ENCODE measurements around the gene LMF1. TPM values are rescaled to one million over a fixed set of nuclear protein-coding genes. Genes with fewer than 3 reads are reported as not detected.

LMF1 gene
- total and polyA plus RNA-seq, 7 experiments from 2014 or later: 10.6 to 63.1 (median 41.3) TPM

DNA sequence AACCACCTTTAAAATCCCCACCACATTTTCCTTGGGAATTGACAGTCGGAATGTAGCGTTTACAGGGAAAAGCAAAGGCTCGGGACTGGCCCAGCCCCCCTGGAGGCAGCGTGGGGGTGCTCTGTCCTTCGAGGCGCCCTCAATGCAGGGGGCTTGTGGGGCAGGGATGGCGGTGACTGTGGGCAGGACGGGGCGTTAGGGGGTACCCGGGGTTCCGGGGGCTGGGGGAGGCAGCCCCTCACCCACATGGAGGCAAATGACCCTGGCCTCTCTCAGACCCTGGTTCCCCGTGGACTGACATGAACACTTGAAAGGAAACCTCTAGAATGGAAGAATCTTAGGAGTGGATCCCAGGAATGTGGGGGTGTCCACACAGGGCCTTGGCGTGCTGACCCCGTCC, 91.9 kb downstream of the LMF1 start:
- Histone ChIP-seq H3K27ac (ENCODE audit: low read depth, low read length) (no peak overlapping the region), H3K36me3 (ENCODE audit: control insufficient read depth in 2 of 3, insufficient read depth in 3 of 3, low read length in 3 of 3) (peaks cover 0 to 29% (median 0%) of the 10 kb centered on the region in 3 experiments), H3K4me3 (ENCODE audit: low read length) (no peak overlapping the region), H3K9me3 (ENCODE audit: control insufficient read depth in 2 of 3, low read length in 3 of 3) (peaks cover 0 to under 1% (median 0%) of the 10 kb centered on the region in 3 experiments), H3K27me3 (ENCODE audit: control insufficient read depth in 2 of 2, insufficient read depth in 2 of 2, low read length in 2 of 2) (no peaks in the 10 kb centered on the region), H3K4me1 (ENCODE audit: control insufficient read depth in 2 of 2, insufficient read depth in 2 of 2, low read length in 2 of 2) (no peaks in the 10 kb centered on the region)
- Mint-ChIP-seq H3K27me3 (no peaks in the 10 kb centered on the region), H3K36me3 (peaks cover 0 to 18% (median 5%) of the 10 kb centered on the region in 5 donors), H3K4me1 (peaks cover 0 to 2% (median 0%) of the 10 kb centered on the region in 7 donors), H3K27ac (no peak overlapping the region), H3K4me3 (no peak overlapping the region), H3K9me3 (peaks cover 0 to 7% (median 0%) of the 10 kb centered on the region in 11 donors)
- ATAC-seq (no peak), DNase-seq (no peak)
- CTCF ChIA-PET: no interaction called here
- POLR2A ChIA-PET: no interaction called here
- intact Hi-C loops (cut with micrococcal nuclease): no loop called here

DNA sequence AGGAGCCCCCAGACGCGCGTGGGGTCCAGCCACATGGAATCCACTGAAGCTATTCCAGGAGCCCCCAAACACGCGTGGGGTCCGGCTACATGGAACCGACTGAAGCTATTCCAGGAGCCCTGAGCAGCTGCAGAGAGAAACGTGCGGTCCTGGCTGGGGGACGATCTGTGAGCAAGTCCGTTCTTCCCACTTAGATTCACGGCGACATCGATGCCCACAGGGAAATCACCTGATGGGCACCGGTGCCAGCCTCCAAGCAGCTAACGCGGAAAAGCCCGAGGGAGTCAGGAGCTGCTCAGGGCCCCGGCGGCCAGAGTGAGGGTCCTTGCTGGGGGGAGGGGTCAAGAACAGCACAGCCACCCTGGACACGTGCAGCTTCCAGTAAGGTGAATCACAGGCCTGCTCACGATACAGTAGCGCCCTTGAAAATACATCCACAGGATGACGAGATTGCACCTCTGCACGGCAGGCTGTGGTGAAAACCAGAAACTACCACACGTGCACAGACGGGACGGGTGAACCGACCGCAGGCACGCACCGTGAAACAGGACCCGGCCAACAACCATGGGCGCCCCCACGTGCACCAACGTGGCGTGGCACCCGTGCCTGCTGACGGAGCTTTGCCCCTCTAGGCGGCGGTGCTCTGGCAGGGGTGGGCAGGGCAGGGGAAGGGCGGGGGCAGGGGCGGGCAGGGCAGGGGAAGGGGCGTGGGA, 92.6 kb downstream of the LMF1 start:
- peaks cover 0 to 23% (median 5%) of the 10 kb centered on the region in 5 donors for H3K36me3 Mint-ChIP-seq
- no peak for ATAC-seq

DNA sequence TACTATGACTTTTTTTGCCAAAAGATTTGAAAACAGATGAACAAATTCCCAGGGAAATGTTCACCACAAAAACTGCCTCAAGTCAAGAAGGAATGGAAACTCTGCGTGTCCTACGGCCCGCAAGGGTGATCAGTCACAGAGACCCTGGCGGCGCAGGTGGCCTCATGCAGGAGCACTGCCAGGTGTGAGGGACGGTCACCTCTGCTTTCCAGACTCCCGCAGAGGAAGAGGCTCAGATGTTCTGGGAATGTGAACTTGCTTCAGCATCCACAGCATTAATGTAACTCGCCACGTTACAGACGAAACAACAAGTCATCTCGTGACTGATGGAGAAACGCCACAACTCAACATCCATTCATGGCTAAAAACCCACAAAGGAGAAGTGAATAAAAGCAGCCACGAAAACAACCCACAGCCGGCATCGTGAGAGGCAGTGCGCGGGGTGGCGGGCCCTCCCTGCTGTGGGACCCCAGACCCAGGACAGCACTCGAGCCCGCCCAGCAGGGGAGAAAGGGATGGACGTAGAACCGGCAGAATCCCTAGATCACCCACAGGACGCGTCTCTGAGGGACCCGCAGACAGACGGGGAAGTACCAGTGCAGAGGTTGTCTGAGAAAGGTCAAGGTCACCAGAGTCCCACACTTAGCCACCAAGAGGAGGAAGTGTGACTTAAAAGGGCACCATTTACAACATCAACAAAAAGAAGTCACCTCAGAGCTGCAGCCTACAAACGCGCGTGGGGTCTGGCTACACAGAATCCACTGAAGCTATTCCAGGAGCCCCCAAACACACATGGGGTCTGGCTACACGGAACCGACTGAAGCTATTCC, 93.3 kb downstream of the LMF1 start:
- Histone ChIP-seq H3K27me3 (ENCODE audit: control insufficient read depth in 2 of 2, insufficient read depth in 2 of 2, low read length in 2 of 2) (no peaks in the 10 kb centered on the region), H3K4me3 (ENCODE audit: low read length) (no peak overlapping the region)
- DNase-seq: no peak

More for the DNA sequence above, 92.6 kb downstream of the LMF1 start:
- Mint-ChIP-seq H3K27me3 (no peaks in the 10 kb centered on the region), H3K4me3 (no peak overlapping the region), H3K9me3 (peaks cover 0 to 7% (median 0%) of the 10 kb centered on the region in 11 donors), H3K27ac (no peak overlapping the region), H3K4me1 (peaks cover 0 to 2% (median 0%) of the 10 kb centered on the region in 7 donors)
- H3K27ac ChIP-seq (ENCODE audit: low read depth, low read length): no peak overlapping the region
- POLR2A ChIA-PET: no interaction called here
- no peaks in the 10 kb centered on the region for H3K4me1 ChIP-seq (ENCODE audit: control insufficient read depth in 2 of 2, insufficient read depth in 2 of 2, low read length in 2 of 2)
- H3K27me3 ChIP-seq (ENCODE audit: control insufficient read depth in 2 of 2, insufficient read depth in 2 of 2, low read length in 2 of 2): no peaks in the 10 kb centered on the region
- H3K4me3 ChIP-seq (ENCODE audit: low read length): no peak overlapping the region
- intact Hi-C loops (cut with micrococcal nuclease): no loop called here
- peak in 1 of 9 donors; percentile 8 for DNase-seq
- H3K36me3 ChIP-seq (ENCODE audit: control insufficient read depth in 2 of 3, insufficient read depth in 3 of 3, low read length in 3 of 3): peaks cover 0 to 36% (median 0%) of the 10 kb centered on the region in 3 experiments
- no peaks in the 10 kb centered on the region for H3K9me3 ChIP-seq (ENCODE audit: control insufficient read depth in 2 of 3, low read length in 3 of 3)
- CTCF ChIA-PET: no interaction called here

DNA sequence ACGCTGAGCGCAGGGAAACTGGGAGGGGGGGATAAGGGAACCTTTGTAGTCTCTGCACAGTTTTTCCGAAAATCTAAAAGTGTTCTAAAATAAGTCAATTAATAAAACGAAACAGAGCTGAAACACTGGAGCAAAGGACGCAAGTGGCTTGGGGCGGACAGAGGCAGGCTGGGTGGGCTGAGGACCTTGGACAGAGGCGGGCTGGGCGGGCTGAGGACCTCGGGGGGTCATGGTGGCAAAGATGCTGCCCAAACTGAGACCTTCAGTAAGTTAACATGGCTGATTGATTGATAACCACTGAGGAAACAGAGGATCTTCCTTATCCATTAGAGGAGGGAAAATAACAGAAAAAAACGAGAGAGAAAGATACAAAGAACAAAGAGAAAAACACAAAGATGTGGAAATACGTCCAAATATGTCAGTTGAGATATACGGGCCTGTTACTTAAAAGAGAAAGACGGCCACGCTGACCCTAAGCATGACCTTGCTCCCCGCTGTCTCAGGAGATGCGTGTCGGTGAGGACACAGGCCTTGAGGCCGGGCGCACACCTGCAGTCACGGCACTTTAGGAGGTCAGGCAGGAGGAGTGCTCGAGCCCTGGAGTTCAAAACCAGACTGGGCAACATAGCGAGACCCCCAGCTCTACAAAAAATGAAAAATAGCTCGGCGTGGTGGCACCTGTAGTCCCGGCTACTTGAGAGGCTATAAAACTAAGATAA, 94.1 kb downstream of the LMF1 start:
- peaks cover 0 to 21% (median 5%) of the 10 kb centered on the region in 5 donors for H3K36me3 Mint-ChIP-seq
- ChIA-PET POLR2A (no interaction called here), CTCF (no interaction called here)
- H3K4me3 Mint-ChIP-seq: peak overlapping the region in 1 of 10 donors; percentile 14
- Histone ChIP-seq H3K36me3 (ENCODE audit: control insufficient read depth in 2 of 3, insufficient read depth in 3 of 3, low read length in 3 of 3) (peaks cover 0 to 45% (median 0%) of the 10 kb centered on the region in 3 experiments), H3K4me1 (ENCODE audit: control insufficient read depth in 2 of 2, insufficient read depth in 2 of 2, low read length in 2 of 2) (no peaks in the 10 kb centered on the region), H3K27ac (ENCODE audit: low read depth, low read length) (no peak overlapping the region), H3K4me3 (ENCODE audit: low read length) (no peak overlapping the region), H3K9me3 (ENCODE audit: control insufficient read depth in 2 of 3, low read length in 3 of 3) (no peaks in the 10 kb centered on the region), H3K27me3 (ENCODE audit: control insufficient read depth in 2 of 2, insufficient read depth in 2 of 2, low read length in 2 of 2) (no peaks in the 10 kb centered on the region)
- DNase-seq (no peak), ATAC-seq (no peak)
- peak overlapping the region in 1 of 9 donors; percentile 42 for H3K27ac Mint-ChIP-seq
- H3K4me1 Mint-ChIP-seq: peaks cover 0 to 2% (median 0%) of the 10 kb centered on the region in 7 donors
- H3K27me3 Mint-ChIP-seq: no peaks in the 10 kb centered on the region
- intact Hi-C loops (cut with micrococcal nuclease): no loop called here
- H3K9me3 Mint-ChIP-seq: no peaks in the 10 kb centered on the region

More for the DNA sequence above, 93.3 kb downstream of the LMF1 start:
- H3K9me3 ChIP-seq (ENCODE audit: control insufficient read depth in 2 of 3, low read length in 3 of 3): no peaks in the 10 kb centered on the region
- Mint-ChIP-seq H3K36me3 (peaks cover 0 to 27% (median 5%) of the 10 kb centered on the region in 5 donors), H3K27me3 (no peaks in the 10 kb centered on the region), H3K4me1 (peaks cover 0 to 2% (median 0%) of the 10 kb centered on the region in 7 donors), H3K4me3 (no peak overlapping the region), H3K27ac (no peak overlapping the region), H3K9me3 (peaks cover 0 to 2% (median 0%) of the 10 kb centered on the region in 11 donors)
- no peak overlapping the region for H3K27ac ChIP-seq (ENCODE audit: low read depth, low read length)
- CTCF ChIA-PET: no interaction called here
- intact Hi-C loops (cut with micrococcal nuclease): no loop called here
- H3K36me3 ChIP-seq (ENCODE audit: control insufficient read depth in 2 of 3, insufficient read depth in 3 of 3, low read length in 3 of 3): peaks cover 0 to 44% (median 0%) of the 10 kb centered on the region in 3 experiments
- no peaks in the 10 kb centered on the region for H3K4me1 ChIP-seq (ENCODE audit: control insufficient read depth in 2 of 2, insufficient read depth in 2 of 2, low read length in 2 of 2)
- ATAC-seq: peak; percentile 37
- POLR2A ChIA-PET: no interaction called here

DNA sequence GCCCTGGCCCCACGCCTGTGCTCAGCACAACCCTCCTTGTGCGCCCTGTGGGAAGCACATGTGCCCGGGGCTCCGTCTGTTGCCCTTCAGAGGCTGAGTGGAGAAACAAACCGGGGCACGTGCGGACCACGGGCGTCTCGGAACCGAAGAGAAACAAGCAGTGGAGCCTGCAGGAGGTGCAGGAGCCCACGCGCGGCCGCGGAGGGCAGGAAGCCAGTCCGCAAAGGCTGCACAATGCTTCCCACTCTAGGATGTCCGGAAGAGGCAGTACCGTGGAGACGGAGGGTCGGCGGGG, 94.8 kb downstream of the LMF1 start:
- no peaks in the 10 kb centered on the region for H3K27me3 Mint-ChIP-seq
- CTCF ChIA-PET: no interaction called here
- no peaks in the 10 kb centered on the region for H3K4me1 ChIP-seq (ENCODE audit: control insufficient read depth in 2 of 2, insufficient read depth in 2 of 2, low read length in 2 of 2)
- ATAC-seq (no peak), DNase-seq (no peak)
- H3K4me3 Mint-ChIP-seq: no peak overlapping the region
- POLR2A ChIA-PET: no interaction called here
- no peaks in the 10 kb centered on the region for H3K27me3 ChIP-seq (ENCODE audit: control insufficient read depth in 2 of 2, insufficient read depth in 2 of 2, low read length in 2 of 2)
- H3K36me3 Mint-ChIP-seq: peaks cover 0 to 24% (median 4%) of the 10 kb centered on the region in 5 donors
- no peaks in the 10 kb centered on the region for H3K9me3 ChIP-seq (ENCODE audit: control insufficient read depth in 2 of 3, low read length in 3 of 3)
- intact Hi-C loops (cut with micrococcal nuclease): no loop called here
- no peak overlapping the region for H3K4me3 ChIP-seq (ENCODE audit: low read length)
- H3K4me1 Mint-ChIP-seq: peaks cover 0 to 2% (median 0%) of the 10 kb centered on the region in 7 donors
- no peaks in the 10 kb centered on the region for H3K9me3 Mint-ChIP-seq
- H3K36me3 ChIP-seq (ENCODE audit: control insufficient read depth in 2 of 3, insufficient read depth in 3 of 3, low read length in 3 of 3): peaks cover 0 to 51% (median 0%) of the 10 kb centered on the region in 3 experiments
- H3K27ac ChIP-seq (ENCODE audit: low read depth, low read length): no peak overlapping the region
- no peak overlapping the region for H3K27ac Mint-ChIP-seq

DNA sequence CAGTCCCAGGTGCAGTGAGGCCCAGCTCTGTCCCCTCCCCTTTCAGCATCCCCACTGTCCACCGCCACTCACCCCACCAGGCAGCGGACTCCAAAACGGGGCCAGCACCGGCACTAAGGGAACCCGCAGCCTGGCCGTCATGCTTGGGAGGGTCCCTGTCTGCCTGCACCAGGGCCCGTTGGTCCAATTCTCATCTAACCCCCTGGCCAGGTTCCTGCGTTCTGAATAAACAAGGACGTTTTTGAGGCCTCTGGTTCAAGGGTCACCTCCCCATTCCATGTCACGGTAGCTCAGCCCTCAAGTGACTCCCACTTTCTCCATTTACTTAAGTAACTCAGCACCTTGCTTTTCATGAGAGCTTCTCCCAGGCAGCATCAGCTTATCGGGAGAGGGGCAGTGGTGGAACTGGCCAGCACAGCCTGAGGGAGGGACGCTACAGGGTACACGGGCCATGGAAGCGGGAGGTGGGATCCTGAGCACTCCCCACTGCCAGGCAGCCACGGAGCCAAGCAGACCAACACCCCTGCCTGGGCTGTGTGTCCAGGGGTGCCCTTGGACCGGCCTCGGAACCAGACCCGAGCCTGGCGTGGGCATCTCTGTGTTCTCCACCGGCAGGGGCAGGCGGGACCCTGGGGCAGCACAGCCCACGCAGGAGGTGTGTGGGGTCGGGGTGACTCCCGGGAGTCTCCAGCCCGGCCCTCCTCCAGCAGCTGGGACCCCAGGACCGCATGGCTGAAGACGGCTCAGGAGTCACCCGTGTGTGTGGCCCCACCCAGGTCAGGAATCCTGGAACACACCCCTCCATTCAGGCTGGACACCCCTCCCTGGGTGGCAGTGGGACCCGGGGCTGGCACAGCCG, 95.4 kb downstream of the LMF1 start:
- H3K27me3 ChIP-seq (ENCODE audit: control insufficient read depth in 2 of 2, insufficient read depth in 2 of 2, low read length in 2 of 2): no peaks in the 10 kb centered on the region
- Mint-ChIP-seq H3K27ac (no peak overlapping the region), H3K4me1 (peaks cover 0 to 2% (median 0%) of the 10 kb centered on the region in 7 donors), H3K27me3 (no peaks in the 10 kb centered on the region), H3K4me3 (no peak overlapping the region), H3K9me3 (no peaks in the 10 kb centered on the region), H3K36me3 (peaks cover 0 to 24% (median 4%) of the 10 kb centered on the region in 5 donors)
- ATAC-seq: no peak
- H3K36me3 ChIP-seq (ENCODE audit: control insufficient read depth in 2 of 3, insufficient read depth in 3 of 3, low read length in 3 of 3): peaks cover 0 to 57% (median 0%) of the 10 kb centered on the region in 3 experiments
- H3K27ac ChIP-seq (ENCODE audit: low read depth, low read length): no peak overlapping the region
- CTCF ChIA-PET: no interaction called here
- POLR2A ChIA-PET: no interaction called here
- intact Hi-C loops (cut with micrococcal nuclease): no loop called here
- no peak overlapping the region for H3K4me3 ChIP-seq (ENCODE audit: low read length)
- H3K9me3 ChIP-seq (ENCODE audit: control insufficient read depth in 2 of 3, low read length in 3 of 3): no peaks in the 10 kb centered on the region
- H3K4me1 ChIP-seq (ENCODE audit: control insufficient read depth in 2 of 2, insufficient read depth in 2 of 2, low read length in 2 of 2): no peaks in the 10 kb centered on the region
- DNase-seq: no peak

All from naive thymus-derived CD4-positive, alpha-beta T cell (primary cell).